Cardiac muscle cell (in vitro differentiated cells and primary cell): ENCODE measurements around the gene POU6F2. TPM values are rescaled to one million over a fixed set of nuclear protein-coding genes. Genes with fewer than 3 reads are reported as not detected.

ENCODE experiments used
- DNase-seq, 2 donors: peaks; one replicate each; pipeline versions ENCODE4 v3.0.0 to v3.0.0-alpha.2; 2010 to 2017; ENCODE audit warnings: low read depth in 1 of 2, low spot score in 1 of 2
- H3K27ac ChIP-seq: fragments of 200-600 bp; sonication (generic); 2 replicates; pipeline ENCODE4 v1.5.1; 2016
- H3K27me3 ChIP-seq: fragments of 200-600 bp; sonication (generic); 2 replicates; pipeline ENCODE4 v1.6.0; 2016; ENCODE audit warnings: control low read depth
- H3K36me3 ChIP-seq: fragments of 200-600 bp; sonication (generic); 2 replicates; pipeline ENCODE4 v1.5.1; 2016; ENCODE audit warnings: control low read depth
- H3K4me1 ChIP-seq: fragments of 200-600 bp; sonication (generic); 2 replicates; pipeline ENCODE4 v1.8.1; 2017; ENCODE audit warnings: low read depth, mild to moderate bottlenecking, mixed run types
- H3K4me3 ChIP-seq: fragments of 200-600 bp; sonication (generic); 2 replicates; pipeline ENCODE4 v1.5.1; 2016; ENCODE audit warnings: mild to moderate bottlenecking
- H3K9me3 ChIP-seq: fragments of 200-600 bp; sonication (generic); 2 replicates; pipeline ENCODE4 v1.5.1; 2017; ENCODE audit warnings: low read depth, mild to moderate bottlenecking, control low read depth
- CTCF ChIP-seq: IDR thresholded peaks from 2 replicates; pipeline ENCODE4 v1.5.1; 2012; ENCODE audit warnings: low read depth, mild to moderate bottlenecking, low read length
- polyA plus RNA-seq: library from polyadenylated mRNA; unstranded; fragments of >200 nt; fragmentation: Nextera tagmentation; extraction: Ambion mirVana; gene quantifications from 2 replicates; pipeline ENCODE4 v1.2.1, GENCODE V29; 2016
- total RNA-seq: library from RNA; depleted of rRNA; stranded (reverse); fragments of >200 nt; gene quantifications from 2 replicates; pipeline ENCODE4 v1.2.3, GENCODE V29; 2016

The POU6F2 gene
- total and polyA plus RNA-seq, 2 experiments from 2014 or later, result 1.7 to 3.6 TPM

- H3K36me3 ChIP-seq, result no peaks in the 10 kb centered on the region
- no peak overlapping the region for H3K27ac ChIP-seq
- no peaks in the 10 kb centered on the region for H3K27me3 ChIP-seq
- no peaks in the 10 kb centered on the region for H3K9me3 ChIP-seq
- H3K4me3 ChIP-seq, result no peak overlapping the region
- no peak for TF ChIP-seq CTCF
- H3K4me1 ChIP-seq, result peaks cover 12% of the 10 kb centered on the region
- peak; percentile 8 to 53 for DNase-seq
These were observed 429.4 kb downstream of the POU6F2 start for GRCh38 chr7:39407137-39407536.

- no peak overlapping the region for H3K4me3 ChIP-seq
- TF ChIP-seq CTCF, result no peak
- no peak overlapping the region for H3K27ac ChIP-seq
- no peaks in the 10 kb centered on the region for H3K36me3 ChIP-seq
- DNase-seq, result no peak
- no peaks in the 10 kb centered on the region for H3K27me3 ChIP-seq
- H3K9me3 ChIP-seq, result no peaks in the 10 kb centered on the region
- peaks cover 12% of the 10 kb centered on the region for H3K4me1 ChIP-seq
These were observed 430.0 kb downstream of the POU6F2 start for GRCh38 chr7:39407723-39408122.

- no peak for DNase-seq
- no peak for TF ChIP-seq CTCF
- Histone ChIP-seq H3K36me3 (no peaks in the 10 kb centered on the region), H3K4me1 (peaks cover 12% of the 10 kb centered on the region), H3K27ac (no peak overlapping the region), H3K27me3 (no peaks in the 10 kb centered on the region), H3K9me3 (no peaks in the 10 kb centered on the region), H3K4me3 (no peak overlapping the region)
These were observed 431.2 kb downstream of the POU6F2 start for GRCh38 chr7:39408906-39409305.

GRCh38 chr7:39410582-39410981 is 432.9 kb downstream of the POU6F2 start:
- Histone ChIP-seq H3K4me1 (peaks cover 12% of the 10 kb centered on the region), H3K9me3 (no peaks in the 10 kb centered on the region), H3K4me3 (no peak overlapping the region), H3K27me3 (no peaks in the 10 kb centered on the region), H3K27ac (no peak overlapping the region), H3K36me3 (no peaks in the 10 kb centered on the region)
- DNase-seq, result no peak
- no peak for TF ChIP-seq CTCF

- Histone ChIP-seq H3K4me1 (no peaks in the 10 kb centered on the region), H3K27me3 (no peaks in the 10 kb centered on the region), H3K27ac (no peak overlapping the region), H3K9me3 (no peaks in the 10 kb centered on the region), H3K4me3 (peak overlapping the region; percentile 33), H3K36me3 (no peaks in the 10 kb centered on the region)
- TF ChIP-seq CTCF, result no peak
- DNase-seq, result no peak
These were observed 436.0 kb downstream of the POU6F2 start for GRCh38 chr7:39413636-39414223.
